Activated CD4-positive, CD25-positive, alpha-beta regulatory T cell treated with anti-CD3 and anti-CD28 coated beads, Interleukin-2, amount 50 U/mL, for 24 hours (primary cell): Measurements from ENCODE around the gene FAM135A.
"Not testable (repeated sequence)": the region's sequence is repeated elsewhere in the genome, so short reads cannot be mapped to it uniquely, and the experiment has no call there.

Source experiments
- ATAC-seq, 2 donors: fragments of 150-1000 bp; cut with Tn5 transposase; one replicate each; pipeline ENCODE4 v1.10.0; 2021; ENCODE audit warnings: mild to moderate bottlenecking in 1 of 2, moderate library complexity in 1 of 2

FAM135A gene

GRCh38 chr6:70551566-70551965 lies 138.3 kb downstream of the FAM135A start:
- no peak for ATAC-seq

DNA sequence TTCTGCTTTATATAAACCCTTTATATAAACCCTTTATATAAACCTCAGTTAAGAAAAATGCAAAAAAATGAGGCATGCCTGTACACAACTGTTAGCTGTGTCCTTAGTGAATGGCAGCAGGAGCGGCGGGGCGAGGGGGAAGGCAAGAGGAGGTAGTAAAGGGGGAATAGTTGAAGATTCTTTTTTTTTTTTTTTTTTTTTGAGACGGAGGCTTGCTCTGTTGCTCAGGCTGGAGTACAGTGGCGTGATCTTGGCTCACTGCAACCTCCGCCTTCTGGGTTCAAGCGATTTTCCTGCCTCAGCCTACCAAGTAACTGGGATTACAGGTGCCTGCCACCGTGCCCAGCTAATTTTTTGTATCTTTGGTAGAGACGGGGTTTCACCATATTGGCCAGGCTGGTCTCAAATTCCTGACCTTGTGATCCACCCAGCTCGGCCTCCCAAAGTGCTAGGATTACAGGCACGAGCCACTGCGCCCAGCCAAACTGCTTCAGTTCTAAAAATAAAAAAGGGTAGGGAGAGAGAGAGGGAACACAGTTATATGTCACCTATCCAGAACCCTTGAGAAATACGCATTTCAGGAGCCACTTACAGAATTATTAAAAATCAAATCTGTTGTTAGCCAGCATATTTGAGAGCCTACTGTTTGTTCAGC lies 139.1 kb downstream of the FAM135A start:
- not testable (repeated sequence) for ATAC-seq

- no peak for ATAC-seq
Measured at GRCh38 chr6:70552974-70553373, 139.7 kb downstream of the FAM135A start.

- ATAC-seq = peak; percentile 21 to 59
Measured at GRCh38 chr6:70557998-70558397, 144.7 kb downstream of the FAM135A start.

DNA sequence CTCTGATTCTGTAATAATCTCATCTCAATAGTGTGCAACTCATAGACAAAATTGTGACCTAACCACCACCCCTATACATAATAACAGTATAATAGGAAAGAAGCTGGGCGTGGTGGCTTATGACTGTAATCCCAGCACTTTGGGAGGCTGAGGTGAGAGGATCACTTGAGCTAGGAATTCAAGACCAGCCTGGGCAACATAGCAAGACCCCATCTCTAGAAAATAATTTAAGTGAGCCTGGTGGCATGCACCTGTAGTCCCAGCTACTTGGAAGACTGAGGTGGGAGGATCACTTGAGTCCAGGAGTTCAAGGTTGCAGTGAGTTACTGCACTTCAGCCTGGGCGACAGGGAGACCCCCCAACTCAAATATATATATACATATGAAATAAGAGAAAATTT lies 149.1 kb downstream of the FAM135A start:
- not testable (repeated sequence) for ATAC-seq

- ATAC-seq = no peak
Measured at GRCh38 chr6:70563530-70563929, 150.2 kb downstream of the FAM135A start.

- ATAC-seq = peak; percentile 98 to 99
Measured at GRCh38 chr6:70566751-70567382, 153.6 kb downstream of the FAM135A start, which contains the start of gene SDHAF4. Gene SDHAF4 (plus strand): TSS chr6:70566930. CDS start chr6:70566941, 11 bp downstream.

GRCh38 chr6:70574643-70575042 lies 161.3 kb downstream of the FAM135A start:
- ATAC-seq = no peak

GRCh38 chr6:70575899-70576495 lies 162.7 kb downstream of the FAM135A start:
- ATAC-seq = no peak

DNA sequence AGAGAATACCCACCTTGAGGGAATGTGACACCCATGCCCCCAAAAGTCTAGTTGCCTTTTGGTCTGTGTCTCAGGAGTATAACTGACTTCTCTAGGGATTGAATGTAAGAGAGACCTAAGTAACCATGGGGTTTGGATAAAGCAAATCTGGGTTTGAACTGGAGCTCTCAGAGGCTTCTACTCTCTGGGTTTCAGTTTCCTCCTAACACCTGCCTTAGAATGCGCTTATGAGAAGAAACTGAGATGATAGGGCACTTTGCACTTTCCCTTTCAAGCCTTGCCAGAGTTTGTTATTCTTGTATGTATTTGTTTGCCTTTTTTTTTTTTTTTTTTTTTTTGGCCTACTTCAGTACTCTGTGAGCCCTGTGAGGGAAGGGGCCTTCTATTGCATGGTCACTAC lies 172.8 kb downstream of the FAM135A start:
- ATAC-seq = no peak

GRCh38 chr6:70590400-70590799 lies 177.1 kb downstream of the FAM135A start:
- no peak for ATAC-seq

DNA sequence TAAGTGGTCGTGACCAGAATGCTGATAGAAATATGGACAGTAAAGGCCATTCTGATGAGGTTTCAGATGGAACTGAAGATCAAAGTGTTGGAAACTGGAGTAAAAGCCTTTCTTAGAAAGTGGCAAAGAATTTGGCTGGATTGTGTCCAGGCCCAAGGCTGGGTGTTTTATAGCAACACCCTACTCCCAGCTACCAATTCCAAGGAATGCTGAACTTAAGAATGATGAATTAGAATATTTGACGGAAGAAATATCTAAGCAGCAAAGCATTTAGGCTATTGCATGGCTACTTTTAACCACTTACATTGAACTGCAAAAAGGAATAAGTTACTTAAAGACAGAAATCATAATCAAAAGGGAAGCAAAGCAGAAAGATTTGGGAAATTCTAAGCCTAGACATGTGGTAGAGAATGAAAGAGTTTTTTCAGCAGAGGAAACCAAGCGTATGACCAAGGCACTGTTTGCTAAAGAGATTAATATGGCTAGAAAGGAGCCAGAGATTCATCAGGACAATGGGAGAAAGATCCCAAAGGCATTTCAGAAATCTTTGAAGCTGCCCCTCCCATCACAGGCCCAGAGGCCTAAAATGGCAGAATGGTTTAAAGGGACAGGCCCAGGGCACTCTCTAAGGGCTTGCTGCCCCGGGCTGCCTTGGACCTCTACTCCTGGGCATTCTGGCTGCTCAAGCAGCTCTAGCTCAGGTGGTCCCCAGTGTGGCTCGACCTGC lies 179.2 kb downstream of the FAM135A start:
- no peak for ATAC-seq

DNA sequence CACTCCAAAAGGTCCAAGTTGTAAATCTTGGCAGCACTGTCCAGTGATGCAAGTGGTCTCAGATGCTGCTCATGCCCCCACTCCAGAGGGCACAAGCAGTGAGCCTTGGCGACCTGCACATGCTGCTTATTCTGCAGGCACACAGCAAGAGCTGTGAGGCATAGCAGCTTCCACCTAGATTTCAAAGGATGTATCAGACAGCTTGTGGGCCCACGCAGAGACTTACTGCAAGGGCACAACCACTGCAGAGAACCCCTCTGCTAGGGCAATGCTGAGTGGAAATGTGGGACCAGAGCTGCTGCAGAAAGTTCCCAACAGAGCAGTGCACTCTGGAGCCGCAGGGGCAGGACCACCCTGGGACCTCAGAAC lies 179.8 kb downstream of the FAM135A start:
- ATAC-seq = no peak

DNA sequence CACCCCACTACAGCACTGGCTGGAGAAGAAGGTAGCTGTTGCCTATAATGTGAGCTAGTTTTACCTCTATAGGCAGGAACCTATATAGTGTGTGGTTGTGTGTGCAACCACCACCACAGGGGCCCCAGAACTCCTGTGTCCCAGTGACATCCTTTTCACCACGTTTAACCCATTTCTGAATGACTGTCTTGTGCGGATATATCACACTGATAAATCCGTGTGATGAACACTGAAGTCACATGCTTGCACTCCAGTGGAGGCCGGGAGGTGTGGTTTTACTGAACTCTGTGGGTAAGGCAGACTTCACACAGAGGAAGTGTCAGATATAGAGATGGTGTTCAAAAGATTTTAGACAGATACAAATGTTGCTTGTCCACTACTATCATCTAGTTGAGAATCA lies 185.9 kb downstream of the FAM135A start:
- no peak for ATAC-seq

DNA sequence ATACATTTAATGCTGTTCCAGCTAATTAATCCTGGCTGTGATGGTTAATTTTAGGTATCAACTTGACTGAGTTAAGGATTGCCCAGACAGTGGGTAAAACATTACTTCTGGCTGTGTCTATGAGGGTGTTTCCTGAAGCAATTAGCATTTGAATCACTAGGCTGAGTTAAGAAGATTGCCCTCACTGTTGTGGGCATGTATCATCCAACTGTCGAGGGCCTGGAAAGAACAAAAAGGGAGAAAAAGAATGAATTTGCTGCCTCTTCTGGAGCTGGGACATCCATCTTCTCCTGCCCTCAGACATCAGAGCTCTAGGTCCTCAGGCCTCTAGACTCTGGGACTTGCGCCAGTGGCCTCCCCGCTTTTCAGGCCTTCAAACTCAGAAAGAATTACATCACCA lies 187.7 kb downstream of the FAM135A start:
- no peak for ATAC-seq

GRCh38 chr6:70604254-70604653 lies 190.9 kb downstream of the FAM135A start:
- no peak for ATAC-seq

- not testable (repeated sequence) for ATAC-seq
Measured at GRCh38 chr6:70607371-70607770, 194.1 kb downstream of the FAM135A start.

GRCh38 chr6:70609181-70609580 lies 195.9 kb downstream of the FAM135A start:
- not testable (repeated sequence) for ATAC-seq
